ENCODE results near the gene ACAN.

Gene ACAN

DNA sequence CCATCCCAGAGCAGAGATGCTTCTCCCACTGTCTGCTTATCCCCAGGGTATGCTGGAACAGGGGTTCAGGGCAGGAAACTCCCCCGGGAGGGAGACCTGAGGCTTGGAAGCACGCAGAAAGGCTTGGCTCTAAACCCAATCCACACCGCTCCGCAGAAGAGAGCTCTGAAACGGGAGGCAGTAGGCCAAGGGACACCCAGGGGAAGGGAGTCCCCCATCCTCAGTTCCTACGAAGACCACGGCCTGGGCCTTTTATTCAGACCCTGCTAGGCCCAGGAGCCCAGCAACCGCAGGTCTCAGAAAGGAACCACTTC, 93.9 kb downstream of the ACAN start:
- FAIRE-seq (no peak), DNase-seq (ENCODE audit: insufficient read length) (no peak)
- TF ChIP-seq POLR2A (IDR thresholded peaks at IDR 0.05; ENCODE audit: low read depth, low read length) (no peak), TAF1 (IDR thresholded peaks at IDR 0.05; ENCODE audit: borderline replicate concordance, low read depth, low read length) (no peak), POLR2AphosphoS5 (IDR thresholded peaks at IDR 0.05; ENCODE audit: low read depth, low read length) (no peak)

DNA sequence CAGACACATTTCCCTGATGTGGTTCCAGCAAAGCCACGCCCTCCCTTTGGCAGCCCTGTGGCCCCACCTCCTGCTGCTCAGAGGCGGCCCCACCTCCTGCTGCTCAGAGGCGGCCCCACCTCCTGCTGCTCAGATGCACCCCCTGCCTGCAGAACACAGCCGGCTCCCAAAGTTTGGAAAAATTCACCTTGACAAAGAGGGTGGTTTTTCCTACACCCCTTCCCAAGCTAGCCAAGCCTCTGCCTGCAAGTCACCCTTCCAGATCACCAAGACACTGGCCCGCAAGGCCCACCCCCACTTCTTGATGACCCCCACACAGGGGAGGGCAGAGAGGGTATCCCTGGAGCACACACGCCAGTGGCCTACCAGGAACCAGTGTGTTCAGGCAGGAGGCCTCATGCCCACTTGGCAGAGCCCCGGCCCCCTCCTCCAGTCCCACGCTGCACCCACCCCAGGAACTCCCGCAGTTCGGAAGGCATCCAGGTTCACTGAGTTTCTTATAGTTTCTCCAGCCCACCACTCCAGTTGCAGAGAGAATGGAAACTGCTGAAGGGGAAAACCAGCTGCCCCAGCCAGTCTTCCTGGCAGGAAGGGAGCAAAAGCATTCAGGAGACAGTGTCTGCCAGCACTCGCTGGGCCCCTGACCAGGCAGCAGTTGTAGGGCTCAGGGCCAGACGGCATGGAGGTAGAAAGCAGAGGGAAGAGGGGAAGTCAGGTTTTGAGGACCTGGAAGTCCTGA, 94.4 kb downstream of the ACAN start:
- TF ChIP-seq POLR2AphosphoS5 (IDR thresholded peaks at IDR 0.05; ENCODE audit: low read depth, low read length) (no peak), POLR2A (IDR thresholded peaks at IDR 0.05; ENCODE audit: low read depth, low read length) (no peak), TAF1 (IDR thresholded peaks at IDR 0.05; ENCODE audit: borderline replicate concordance, low read depth, low read length) (no peak)
- DNase-seq (ENCODE audit: insufficient read length) (no peak), FAIRE-seq (peak; percentile 60)

DNA sequence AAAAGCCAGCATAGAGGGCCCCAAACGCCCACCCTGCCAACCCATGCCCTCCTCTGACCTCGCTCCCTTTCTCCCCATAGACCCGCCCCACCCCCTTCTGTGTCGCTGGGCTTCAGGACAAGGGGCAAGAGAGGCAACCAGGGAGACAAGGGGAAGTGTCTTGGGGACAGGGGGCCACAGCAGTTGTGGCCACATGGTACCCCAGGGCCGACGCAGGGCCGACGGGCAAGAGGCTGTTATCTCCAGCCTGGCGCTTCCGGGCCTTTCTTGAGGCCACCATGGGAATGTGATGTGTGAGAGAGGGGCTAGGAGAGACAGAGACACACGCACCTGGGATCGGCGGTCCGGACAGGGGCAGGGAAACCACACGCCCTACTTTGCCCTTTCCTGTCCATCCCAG, 95.5 kb downstream of the ACAN start:
- DNase-seq (ENCODE audit: insufficient read length) (no peak), FAIRE-seq (no peak)
- no peak for TF ChIP-seq POLR2AphosphoS5 (IDR thresholded peaks at IDR 0.05; ENCODE audit: low read depth, low read length)
- no peak for TF ChIP-seq POLR2A (IDR thresholded peaks at IDR 0.05; ENCODE audit: low read depth, low read length)

DNA sequence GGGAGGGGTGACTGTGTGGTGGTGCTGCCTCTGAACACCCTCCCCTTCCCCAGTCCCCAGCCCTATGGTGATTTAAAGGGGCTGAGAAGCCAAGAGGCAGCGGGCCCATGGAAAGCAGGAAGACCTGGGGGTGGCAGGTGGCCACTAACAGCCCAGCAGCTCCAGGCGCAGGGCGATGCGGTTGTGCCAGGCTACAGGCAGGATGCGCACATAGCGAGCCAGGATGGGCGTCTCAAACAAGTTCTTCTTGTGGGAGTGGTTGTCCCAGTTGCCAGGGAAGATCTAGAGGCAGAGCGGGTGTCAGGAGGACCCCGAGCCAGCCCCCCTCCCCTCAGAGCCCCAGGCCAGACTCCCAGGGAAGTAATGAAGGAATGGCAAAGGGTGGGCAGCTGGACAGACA, 96.0 kb downstream of the ACAN start:
- DNase-seq (ENCODE audit: insufficient read length): no peak
- TF ChIP-seq POLR2AphosphoS5 (IDR thresholded peaks at IDR 0.05; ENCODE audit: low read depth, low read length): no peak
- no peak for TF ChIP-seq TAF1 (IDR thresholded peaks at IDR 0.05; ENCODE audit: borderline replicate concordance, low read depth, low read length)
- FAIRE-seq: no peak

DNA sequence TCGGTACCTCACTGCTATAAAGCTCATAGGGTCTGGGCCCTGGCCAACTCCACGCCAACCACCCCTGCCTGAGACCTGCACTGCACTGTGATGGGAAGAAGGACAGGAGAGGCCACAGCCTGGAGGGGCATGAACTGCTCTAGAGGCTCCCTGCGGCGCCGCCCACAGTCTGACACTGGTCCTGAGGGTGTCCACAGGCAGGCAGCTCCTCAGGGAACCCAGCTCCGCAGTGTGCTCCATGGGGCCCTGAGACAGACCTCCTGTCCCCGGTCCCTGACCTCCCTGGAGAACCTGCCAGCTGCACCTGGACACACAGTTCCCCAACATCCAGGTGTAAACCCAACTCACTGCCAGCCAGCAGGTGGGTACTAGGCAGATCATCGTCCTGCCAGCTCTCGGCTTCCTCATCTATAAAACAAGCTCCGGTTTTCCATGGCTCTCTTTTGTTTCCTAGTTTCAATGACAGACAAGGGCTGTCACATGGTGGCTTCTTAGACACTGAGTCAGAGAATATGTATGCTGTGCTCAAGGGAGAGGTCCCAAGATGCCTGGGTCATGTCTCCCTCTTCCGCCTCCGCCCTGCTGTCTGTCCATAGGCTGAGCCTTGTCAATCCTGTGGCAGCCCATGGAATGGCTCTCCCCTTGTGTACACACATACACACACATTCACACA, 97.2 kb downstream of the ACAN start:
- DNase-seq (ENCODE audit: insufficient read length): no peak
- TF ChIP-seq TAF1 (IDR thresholded peaks at IDR 0.05; ENCODE audit: borderline replicate concordance, low read depth, low read length) (no peak), POLR2AphosphoS5 (IDR thresholded peaks at IDR 0.05; ENCODE audit: low read depth, low read length) (no peak), POLR2A (IDR thresholded peaks at IDR 0.05; ENCODE audit: low read depth, low read length) (no peak)
- no peak for FAIRE-seq

DNA sequence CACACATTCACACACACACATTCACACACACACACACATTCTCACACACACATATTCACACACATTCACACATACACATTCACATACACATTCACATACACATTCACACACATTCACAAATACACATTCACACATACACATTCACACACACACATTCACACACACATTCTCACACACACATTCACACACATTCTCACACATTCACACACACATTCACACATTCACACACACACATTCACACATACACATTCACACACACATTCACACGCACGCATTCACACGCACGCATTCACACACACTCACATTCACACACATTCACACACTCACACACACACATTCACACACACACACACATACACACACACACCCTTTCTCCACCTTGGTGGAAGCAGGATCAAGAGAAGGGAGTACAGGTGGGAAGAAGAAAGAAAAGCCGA, 97.8 kb downstream of the ACAN start:
- FAIRE-seq (no peak), DNase-seq (ENCODE audit: insufficient read length) (no peak)
- TF ChIP-seq TAF1 (IDR thresholded peaks at IDR 0.05; ENCODE audit: borderline replicate concordance, low read depth, low read length) (no peak), POLR2A (IDR thresholded peaks at IDR 0.05; ENCODE audit: low read depth, low read length) (no peak), POLR2AphosphoS5 (IDR thresholded peaks at IDR 0.05; ENCODE audit: low read depth, low read length) (no peak)

DNA sequence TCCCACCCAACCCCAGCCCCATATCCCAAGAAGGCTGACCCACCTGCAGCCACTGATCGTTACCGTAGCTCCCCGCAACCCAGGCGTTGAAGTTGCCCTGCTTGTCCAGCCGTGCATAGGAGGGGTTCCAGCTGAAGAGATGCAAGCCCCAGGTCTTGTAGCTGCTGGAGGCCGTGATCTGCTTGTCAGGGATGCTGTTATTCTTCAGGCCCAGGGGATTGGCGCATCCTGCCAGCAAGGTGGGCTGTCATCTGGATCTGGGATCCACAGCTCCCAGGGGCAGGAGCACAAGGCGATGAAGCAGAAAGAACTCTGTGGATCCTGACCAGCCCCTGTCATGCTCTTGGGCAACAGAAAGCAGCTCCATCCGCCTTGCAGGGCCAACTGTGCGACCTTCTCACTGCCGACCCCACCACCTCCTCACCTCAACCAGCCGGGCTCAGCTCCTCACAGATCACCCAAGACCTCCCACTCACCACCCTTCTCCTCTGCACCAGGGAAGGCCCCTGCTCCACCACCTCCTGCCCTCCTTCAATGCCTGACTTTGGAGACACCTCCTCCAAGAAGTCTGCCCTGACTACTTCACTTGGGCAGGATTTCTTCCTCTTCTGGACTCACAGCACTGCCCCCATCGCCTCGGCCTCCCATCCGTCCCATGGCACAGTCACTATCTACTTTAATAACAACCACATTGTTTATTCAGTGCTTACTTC, 98.4 kb downstream of the ACAN start:
- no peak for FAIRE-seq
- no peak for TF ChIP-seq POLR2AphosphoS5 (IDR thresholded peaks at IDR 0.05; ENCODE audit: low read depth, low read length)
- TF ChIP-seq TAF1 (IDR thresholded peaks at IDR 0.05; ENCODE audit: borderline replicate concordance, low read depth, low read length): no peak
- no peak for TF ChIP-seq POLR2A (IDR thresholded peaks at IDR 0.05; ENCODE audit: low read depth, low read length)
- DNase-seq (ENCODE audit: insufficient read length): no peak

DNA sequence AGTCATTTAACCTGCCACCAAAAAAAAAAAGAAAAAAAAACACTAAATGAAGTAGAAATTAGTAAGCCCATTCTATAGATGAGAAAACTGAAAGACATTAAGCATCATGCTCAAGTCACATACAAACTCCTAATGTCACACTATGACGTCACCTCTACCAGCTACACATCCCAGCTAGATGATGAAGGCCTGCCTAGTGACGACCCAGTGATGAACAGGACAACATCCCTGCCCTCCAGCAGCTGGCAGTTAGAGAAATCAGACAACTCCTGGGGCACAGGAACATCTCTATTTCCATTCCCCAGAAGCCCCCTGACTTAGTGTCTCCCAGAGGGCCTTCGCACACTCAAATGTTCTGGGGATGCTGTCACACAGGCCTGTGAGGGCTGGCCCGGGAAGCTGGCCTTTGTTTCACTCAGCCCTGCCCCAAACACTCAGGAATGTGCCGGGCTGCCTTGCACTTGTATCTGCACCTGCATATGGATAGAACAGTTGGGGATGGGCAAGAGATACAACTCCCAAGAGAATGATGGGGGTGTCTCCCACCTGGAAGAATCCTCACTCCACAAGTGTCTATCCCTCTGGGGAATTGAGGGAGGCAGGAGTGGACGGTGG, 99.1 kb downstream of the ACAN start:
- DNase-seq (ENCODE audit: insufficient read length) (no peak), FAIRE-seq (no peak)
- TF ChIP-seq TAF1 (IDR thresholded peaks at IDR 0.05; ENCODE audit: borderline replicate concordance, low read depth, low read length) (no peak), POLR2A (IDR thresholded peaks at IDR 0.05; ENCODE audit: low read depth, low read length) (no peak), POLR2AphosphoS5 (IDR thresholded peaks at IDR 0.05; ENCODE audit: low read depth, low read length) (no peak)

DNA sequence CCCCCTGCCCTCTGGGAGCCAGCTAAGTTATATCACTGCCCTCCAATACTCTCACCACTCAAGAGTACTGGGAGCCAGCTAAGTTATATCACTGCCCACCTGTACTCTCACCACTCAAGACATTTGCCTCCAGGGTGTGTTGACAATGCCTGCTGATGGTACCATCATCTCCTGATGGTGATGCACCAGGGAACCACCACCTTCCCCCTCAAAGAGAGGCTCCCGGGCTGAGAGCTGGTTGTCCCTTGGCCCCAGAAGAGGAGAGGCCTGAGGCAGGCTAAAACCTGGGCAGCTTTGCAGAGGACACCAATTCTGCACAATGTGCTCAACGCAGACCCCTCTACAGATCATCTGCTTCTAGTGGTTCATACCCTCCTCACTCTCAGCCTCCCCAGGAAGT, 99.6 kb downstream of the ACAN start:
- no peak for DNase-seq (ENCODE audit: insufficient read length)
- no peak for FAIRE-seq
- TF ChIP-seq POLR2A (IDR thresholded peaks at IDR 0.05; ENCODE audit: low read depth, low read length): no peak
- no peak for TF ChIP-seq POLR2AphosphoS5 (IDR thresholded peaks at IDR 0.05; ENCODE audit: low read depth, low read length)
- TF ChIP-seq TAF1 (IDR thresholded peaks at IDR 0.05; ENCODE audit: borderline replicate concordance, low read depth, low read length): no peak

DNA sequence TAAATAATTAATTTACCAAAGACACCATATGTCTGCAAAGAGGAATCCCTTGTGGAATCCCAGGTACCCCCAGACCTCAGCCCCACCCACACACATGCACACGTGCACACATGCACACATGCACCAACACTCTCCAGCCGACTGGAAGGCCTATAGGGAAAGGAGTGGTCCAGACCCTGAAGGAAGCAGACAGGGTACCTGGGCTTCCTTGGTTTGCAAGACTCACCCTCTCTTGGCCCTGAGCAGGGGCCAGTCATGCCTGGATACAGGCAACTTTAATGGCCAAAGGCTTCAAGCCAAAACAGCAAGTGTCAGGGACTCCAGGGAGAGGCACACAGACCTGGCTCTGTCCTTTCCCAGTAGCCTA, 101.0 kb downstream of the ACAN start:
- no peak for TF ChIP-seq POLR2A (IDR thresholded peaks at IDR 0.05; ENCODE audit: low read depth, low read length)
- no peak for TF ChIP-seq TAF1 (IDR thresholded peaks at IDR 0.05; ENCODE audit: borderline replicate concordance, low read depth, low read length)
- FAIRE-seq: no peak
- peak; percentile 1 for DNase-seq (ENCODE audit: insufficient read length)

DNA sequence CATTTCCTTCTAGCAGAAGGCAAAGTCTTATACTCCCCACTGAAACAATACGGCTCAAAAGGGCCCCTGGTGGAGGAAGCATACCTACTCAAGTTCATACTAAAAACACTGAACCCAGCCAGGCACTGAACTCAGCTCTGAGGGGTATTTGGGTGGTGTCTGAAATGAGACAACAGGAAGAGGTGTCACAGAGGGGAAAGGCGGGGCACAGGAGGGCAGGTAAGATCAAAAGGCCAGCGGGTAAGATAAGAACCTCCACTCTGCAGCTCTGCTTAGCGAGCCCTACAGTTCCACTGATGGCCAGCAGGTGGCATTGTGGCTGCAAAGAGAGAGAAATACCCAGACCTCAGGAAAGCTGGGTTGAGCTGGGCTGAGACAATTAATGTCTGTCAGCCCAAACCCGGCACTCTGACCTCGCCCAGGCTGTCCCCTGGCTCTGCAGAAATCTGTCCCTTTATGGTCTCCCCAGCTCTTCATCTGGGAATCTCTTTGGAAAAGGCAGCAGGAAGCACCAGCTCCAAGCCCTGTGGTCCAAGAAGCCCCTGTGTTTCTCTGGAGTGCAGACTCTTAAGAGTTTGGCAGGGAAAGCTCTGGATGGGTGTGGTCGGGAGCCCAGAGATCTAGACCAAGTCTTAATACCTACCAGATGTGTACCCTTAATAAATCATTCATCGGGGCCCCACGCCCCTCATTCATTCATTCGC, 101.5 kb downstream of the ACAN start:
- peak; percentile 77 for FAIRE-seq
- peak; percentile 63 for DNase-seq (ENCODE audit: insufficient read length)
- no peak for TF ChIP-seq TAF1 (IDR thresholded peaks at IDR 0.05; ENCODE audit: borderline replicate concordance, low read depth, low read length)
- no peak for TF ChIP-seq POLR2A (IDR thresholded peaks at IDR 0.05; ENCODE audit: low read depth, low read length)
- no peak for TF ChIP-seq POLR2AphosphoS5 (IDR thresholded peaks at IDR 0.05; ENCODE audit: low read depth, low read length)

Measured in GM12892 (cell line).